Skeletal muscle cell (primary cell): ENCODE results near the gene ANKS1B.
"Not testable (repeated sequence)": the region's sequence is repeated elsewhere in the genome, so short reads cannot be mapped to it uniquely, and the experiment has no call there.

Source experiments
- DNase-seq: peaks from one replicate; pipeline ENCODE4 v3.0.0-alpha.2; 2010; ENCODE audit warnings: low read depth
- H3K4me3 ChIP-seq: 2 replicates; pipeline ENCODE4 v1.5.1; 2011; ENCODE audit warnings: low read depth, mild to moderate bottlenecking, control low read depth, low read length, moderate library complexity

The ANKS1B gene

GRCh38 chr12:99068993-99069747 lies 915.6 kb downstream of the ANKS1B start:
- H3K4me3 ChIP-seq: no peak overlapping the region
- no peak for DNase-seq

DNA sequence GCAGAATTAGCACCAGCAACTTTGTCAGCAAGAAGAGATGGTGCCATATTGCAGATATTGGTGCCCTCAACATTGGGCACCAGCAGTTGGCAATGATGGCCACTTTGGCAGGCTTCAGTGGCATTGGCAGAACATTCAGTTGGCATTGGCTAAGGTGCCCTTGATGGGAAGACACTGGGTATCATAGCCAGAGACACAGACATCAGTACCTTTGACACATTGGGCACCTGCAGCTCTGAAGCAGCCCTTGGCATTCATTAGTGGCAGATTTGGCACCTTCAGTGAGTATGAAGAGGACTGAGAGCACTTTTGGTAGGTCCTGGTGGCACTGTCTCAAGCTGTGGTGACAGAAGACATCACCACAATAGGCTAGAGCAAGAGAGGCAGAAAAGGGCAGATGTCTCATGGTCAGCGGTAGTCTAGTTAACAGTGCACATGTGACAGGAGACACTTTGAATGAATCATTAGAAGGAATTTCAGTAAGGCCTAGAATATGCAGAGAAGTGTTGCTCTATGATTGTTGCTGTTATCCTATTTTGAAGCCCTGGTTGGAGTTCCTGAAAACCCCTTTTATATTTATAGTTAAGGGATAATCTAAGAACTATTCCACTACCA lies 917.5 kb downstream of the ANKS1B start:
- DNase-seq: no peak

GRCh38 chr12:99066726-99067125 lies 918.0 kb downstream of the ANKS1B start:
- no peak for DNase-seq
- no peak overlapping the region for H3K4me3 ChIP-seq

More for the DNA sequence above, 917.5 kb downstream of the ANKS1B start:
- H3K4me3 ChIP-seq: no peak overlapping the region

DNA sequence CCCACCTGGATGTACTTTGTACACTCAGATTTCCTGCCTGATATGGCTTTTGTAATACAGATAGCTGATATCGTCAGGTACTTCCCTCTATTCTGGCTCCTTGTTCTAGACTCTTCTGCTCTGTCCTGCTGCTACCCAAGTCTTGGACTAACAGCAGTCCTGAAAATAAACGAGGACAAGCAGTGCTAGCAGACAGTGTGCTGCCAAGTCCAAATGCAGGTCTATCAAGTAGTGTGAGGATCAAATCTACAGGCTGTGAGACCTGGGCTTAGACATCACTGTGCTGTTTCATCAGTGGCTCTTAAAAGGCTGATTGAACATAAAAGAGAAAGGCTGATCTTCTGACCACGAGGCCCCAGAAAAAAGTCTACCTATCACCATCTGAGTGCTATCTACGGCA lies 921.6 kb downstream of the ANKS1B start:
- DNase-seq: no peak
- H3K4me3 ChIP-seq: no peak overlapping the region

GRCh38 chr12:99059824-99060511 lies 924.8 kb downstream of the ANKS1B start:
- no peak overlapping the region for H3K4me3 ChIP-seq
- no peak for DNase-seq

GRCh38 chr12:99057670-99058069 lies 927.1 kb downstream of the ANKS1B start:
- DNase-seq: no peak
- no peak overlapping the region for H3K4me3 ChIP-seq

GRCh38 chr12:99056186-99056585 lies 928.5 kb downstream of the ANKS1B start:
- DNase-seq: no peak
- no peak overlapping the region for H3K4me3 ChIP-seq

GRCh38 chr12:99055299-99055698 lies 929.4 kb downstream of the ANKS1B start:
- H3K4me3 ChIP-seq: no peak overlapping the region
- no peak for DNase-seq

DNA sequence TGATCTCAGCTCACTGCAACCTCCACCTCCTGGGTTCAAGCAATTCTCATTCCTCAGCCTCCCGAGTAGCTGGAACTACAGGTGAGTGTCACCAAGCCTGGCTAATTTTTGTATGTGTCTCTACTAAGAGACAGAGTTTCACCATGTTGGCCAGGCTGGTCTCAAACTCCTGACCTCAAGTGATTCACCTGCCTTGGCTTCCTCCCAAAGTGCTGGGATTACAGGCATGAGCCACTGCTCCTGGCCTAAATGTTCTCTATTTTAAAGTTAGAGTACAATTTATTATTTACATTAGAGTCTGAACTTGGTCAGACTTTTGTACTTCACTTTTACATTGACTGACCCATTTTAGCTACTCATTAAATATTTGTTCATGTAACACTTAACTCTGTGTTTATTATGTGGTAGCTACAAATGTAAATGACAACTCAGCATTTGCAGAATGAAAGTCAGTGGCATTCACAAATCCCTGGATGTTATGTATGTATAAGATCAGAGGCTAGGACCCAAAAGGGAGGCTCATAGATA lies 930.1 kb downstream of the ANKS1B start:
- H3K4me3 ChIP-seq: no peak overlapping the region
- no peak for DNase-seq

DNA sequence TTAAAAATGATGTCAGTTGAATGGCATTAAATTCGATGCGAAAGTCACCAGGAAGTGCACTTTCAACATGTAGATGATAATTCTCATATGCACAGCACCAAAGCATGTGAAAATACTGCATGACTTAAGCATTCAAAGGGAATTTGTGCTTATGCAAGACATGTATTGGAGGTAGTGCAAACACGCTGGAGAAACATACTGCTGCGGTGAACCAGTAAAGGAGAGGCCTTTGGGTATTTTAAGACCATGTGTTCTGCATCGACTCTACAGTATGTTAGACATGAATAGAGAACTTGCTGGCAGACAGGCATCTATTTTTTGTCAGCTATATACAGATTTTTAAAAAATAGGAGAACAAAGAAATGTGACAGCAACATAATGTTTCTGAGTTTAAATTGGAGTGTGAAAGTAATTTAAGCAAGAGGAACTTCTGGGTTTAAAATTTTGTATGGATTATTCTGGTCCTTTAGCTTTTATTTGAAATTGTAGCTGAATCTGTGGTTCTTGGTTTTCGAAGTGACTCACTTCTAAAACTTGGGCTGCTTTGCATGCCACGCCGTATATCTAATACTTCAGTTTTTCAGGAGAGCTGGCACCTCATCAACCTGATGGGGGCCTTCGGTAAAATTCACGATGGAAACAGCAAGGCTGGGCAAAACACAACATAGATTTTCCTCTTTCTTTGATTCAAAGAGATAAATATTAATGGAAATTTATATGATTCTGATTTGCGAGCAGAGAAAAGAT lies 930.9 kb downstream of the ANKS1B start:
- DNase-seq: no peak
- H3K4me3 ChIP-seq: no peak overlapping the region

- DNase-seq: no peak
- H3K4me3 ChIP-seq: no peak overlapping the region
Observed at GRCh38 chr12:99049774-99050173, 935.0 kb downstream of the ANKS1B start.

GRCh38 chr12:99045158-99045557 lies 939.6 kb downstream of the ANKS1B start:
- H3K4me3 ChIP-seq: no peak overlapping the region
- no peak for DNase-seq

DNA sequence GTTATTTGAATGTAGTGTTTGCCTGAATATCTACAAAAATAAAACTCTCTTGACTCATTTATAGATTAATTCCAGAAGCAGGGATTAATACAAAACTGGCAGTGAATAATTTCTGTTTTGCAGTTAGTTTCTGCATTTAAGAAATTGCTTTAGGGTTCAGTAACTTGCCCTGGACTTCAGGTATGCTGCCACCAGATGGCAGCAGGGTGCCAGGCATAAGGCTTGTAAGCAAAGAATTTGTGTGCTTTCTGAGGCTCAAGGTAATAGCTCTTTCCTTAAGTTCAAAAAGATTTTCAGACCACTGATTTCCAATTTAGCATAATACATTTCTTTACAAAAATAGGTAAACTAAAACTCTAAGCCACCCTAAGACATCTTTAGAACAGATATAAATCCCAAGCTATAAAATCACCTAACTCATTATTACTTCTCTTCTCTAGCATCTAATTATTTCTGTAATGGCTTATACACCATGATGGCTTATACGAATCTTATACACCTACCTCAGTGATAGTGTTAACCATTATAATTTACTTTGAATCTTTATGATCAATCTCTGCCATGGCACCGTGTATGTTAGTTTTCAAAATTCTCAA lies 941.3 kb downstream of the ANKS1B start:
- DNase-seq: peak; percentile 1
- no peak overlapping the region for H3K4me3 ChIP-seq

DNA sequence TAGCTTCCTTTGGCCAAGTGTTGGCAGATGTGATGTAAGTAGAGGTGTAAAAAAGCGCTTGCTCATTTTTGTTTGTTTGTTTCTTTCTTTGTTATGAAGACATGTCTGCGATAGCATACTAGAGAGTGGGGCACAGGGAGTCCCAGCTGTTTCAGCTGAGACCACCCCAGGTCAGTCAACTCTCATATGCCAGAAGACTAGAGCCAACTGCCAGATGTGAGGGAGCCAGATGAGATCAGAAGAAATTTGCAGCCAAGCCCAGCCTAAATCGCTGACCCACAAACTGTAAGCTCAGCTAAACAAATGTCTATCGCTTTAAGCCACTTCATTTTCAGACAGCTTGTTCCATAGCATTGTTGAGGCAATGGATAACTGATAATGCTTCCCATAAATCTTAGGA lies 942.5 kb downstream of the ANKS1B start:
- no peak overlapping the region for H3K4me3 ChIP-seq
- DNase-seq: no peak

DNA sequence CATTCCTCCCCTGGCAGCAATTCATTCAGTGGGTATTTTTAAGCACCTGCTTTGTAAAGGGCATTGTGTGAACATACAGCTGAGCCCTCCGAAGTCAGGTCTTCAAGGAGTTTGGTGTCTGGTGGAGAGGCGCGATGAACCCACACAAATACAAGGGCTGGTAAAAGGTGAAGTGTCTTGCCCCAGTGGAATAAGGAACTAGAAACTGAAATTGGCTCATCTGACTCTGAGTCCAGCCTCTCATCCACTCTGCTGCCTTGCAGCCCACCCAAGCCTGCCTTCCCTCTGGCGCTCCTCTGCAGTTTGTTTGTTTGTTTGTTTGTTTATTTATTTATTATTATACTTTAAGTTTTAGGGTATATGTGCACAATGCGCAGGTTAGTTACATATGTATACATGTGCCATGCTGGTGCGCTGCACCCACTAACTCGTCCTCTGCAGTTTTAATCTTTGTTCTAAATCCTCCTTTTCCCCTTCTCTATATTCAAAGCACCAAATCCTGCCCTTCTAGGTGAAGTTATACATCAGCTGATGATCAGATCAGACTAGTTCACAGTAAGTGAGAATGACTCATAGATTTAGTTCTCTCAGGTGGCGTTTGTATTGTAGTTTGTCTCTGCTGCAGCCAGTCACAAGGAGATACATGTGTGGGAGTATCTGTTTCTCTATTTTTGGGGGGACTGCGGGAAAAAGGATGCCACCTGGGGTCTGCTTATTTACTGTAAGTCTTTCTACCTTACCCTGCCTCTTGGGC lies 945.2 kb downstream of the ANKS1B start:
- DNase-seq: no peak
- H3K4me3 ChIP-seq: no peak overlapping the region

DNA sequence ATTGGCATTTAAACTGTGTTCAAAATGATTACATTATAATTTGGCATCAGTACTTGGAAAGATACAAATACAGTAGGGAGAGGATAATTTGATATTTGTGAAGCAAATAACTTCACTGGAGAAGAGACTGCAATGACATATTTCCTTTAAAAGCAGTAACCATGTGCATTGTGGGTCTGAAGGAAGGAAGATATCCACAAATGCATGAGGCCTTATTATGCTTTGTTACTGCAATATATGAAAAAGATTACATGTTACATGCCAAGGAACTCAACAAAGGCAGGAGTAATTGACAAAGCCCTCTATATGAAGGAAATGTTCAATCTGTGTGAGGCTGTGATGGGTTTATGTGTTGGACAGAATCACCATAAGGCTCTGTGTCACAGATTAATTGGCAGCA lies 948.2 kb downstream of the ANKS1B start:
- H3K4me3 ChIP-seq: no peak overlapping the region
- no peak for DNase-seq

DNA sequence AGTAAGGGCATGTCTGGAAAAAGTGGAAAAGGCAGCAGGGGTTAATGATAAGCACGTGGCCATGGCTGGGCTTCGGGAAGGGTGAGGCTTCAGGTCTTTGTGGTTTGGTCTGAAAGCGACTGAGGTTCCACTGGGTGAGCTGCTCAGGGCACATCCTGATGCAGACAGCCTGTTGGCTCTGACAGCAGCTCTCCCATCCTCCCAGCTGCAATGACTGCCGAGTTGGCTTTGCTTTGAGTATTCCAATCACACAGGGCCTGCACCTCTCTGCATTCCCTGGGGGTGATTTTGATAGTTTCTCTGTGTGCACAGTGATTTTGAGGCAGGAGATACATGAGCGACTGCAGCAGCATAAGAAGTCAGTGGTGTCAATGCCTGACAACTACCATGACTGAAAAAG lies 948.9 kb downstream of the ANKS1B start:
- no peak for DNase-seq
- H3K4me3 ChIP-seq: no peak overlapping the region

GRCh38 chr12:99034201-99034600 lies 950.5 kb downstream of the ANKS1B start:
- not testable (repeated sequence) for DNase-seq, H3K4me3 ChIP-seq
